ENCODE measurements around the gene ATAD1. TPM values are rescaled to one million over a fixed set of nuclear protein-coding genes. Genes with fewer than 3 reads are reported as not detected.

ATAD1 gene
- total RNA-seq, 4 donors from 2014 or later = 34.2 to 43.2 (median 38.5) TPM

DNA sequence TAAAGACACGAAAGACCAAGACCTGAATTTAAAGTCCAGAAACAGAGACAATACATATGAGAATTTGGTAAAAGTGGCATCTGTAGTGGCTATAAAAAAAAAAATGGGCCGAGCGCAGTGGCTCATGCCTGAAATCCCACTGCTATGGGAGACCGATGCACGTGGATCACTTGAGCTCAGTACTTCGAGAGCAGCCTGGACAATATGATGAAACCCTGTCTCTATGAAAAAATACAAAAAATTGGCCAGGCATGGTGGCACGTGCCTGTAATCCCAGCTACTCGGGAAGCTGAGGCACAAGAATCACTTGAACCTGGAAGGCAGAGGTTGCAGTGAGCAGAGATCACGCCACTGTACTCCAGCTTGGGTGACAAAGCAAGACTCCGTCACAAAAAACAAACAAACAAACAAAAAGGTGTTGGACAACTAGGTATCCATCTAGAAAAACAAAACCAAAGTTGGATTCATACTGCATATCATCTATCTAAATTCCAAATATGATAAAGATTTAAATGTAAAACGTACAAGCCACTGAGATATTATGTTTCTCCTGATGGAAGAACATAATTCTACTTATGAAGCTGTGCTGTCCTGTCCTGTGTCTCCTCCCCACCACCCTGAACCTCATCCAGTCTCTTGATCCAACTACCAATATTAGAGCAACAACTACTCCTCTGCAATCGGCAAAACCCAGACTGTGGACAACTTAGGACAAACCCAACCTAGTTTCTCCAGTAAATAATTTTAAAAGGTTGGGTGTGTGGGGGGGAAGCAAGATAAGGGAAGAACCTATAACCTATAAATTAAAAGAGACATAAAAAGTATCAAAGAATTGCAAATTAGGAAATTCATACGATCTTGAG is 53.7 kb downstream of the ATAD1 start:
- intact Hi-C loops (cut with DNase I; ENCODE audit: low total_unique reads) = no loop called here
- WGBS, 2 donors = 94 to 96% methylated on average over 13 of the region's 13 CpGs
- H3K4me3 ChIP-seq (ENCODE audit: low read depth, poor library complexity, severe bottlenecking) = no peak overlapping the region
- DNase-seq (ENCODE audit: low spot score in 2 of 2) = no peak
- TF ChIP-seq POLR2A (IDR thresholded peaks at IDR 0.05) = no peak

DNA sequence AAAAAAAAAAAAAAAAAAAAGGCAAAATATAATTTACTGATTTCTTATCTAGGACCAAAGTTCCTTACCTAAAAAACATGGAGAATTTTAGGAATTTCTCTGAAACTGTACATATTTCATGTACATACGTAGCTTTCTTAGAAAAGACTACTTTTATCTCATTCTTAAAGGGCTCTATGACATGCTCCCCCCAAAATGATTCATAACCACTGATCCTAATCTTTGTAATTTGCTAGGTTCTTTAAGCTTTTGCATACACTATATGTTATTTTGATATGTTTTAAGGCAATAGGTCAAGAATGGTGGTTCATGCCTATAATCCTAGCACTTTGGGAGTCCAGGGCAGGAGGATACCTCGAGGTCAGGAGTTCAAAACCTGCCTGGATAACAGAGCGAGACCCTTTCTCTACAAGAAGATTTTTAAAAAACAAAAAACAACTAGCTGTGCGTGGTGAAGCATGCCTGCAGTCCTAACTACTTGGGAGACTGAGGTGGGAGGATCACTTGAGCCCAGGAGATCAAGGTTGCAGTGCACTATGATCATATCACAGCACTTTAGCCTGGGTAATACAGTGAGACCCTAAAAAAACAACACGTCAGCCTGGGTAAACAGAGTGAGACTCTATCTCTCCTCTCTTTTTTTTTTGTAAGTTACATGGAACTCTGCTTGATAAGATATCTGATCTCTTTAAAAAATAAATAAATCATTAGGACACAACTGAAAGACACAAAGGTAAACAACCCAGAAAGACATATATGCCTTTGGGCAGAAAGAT is 54.8 kb downstream of the ATAD1 start:
- no peak overlapping the region for H3K4me3 ChIP-seq (ENCODE audit: low read depth, poor library complexity, severe bottlenecking)
- TF ChIP-seq POLR2A (IDR thresholded peaks at IDR 0.05) = no peak
- TF ChIP-seq, protein P1, sequence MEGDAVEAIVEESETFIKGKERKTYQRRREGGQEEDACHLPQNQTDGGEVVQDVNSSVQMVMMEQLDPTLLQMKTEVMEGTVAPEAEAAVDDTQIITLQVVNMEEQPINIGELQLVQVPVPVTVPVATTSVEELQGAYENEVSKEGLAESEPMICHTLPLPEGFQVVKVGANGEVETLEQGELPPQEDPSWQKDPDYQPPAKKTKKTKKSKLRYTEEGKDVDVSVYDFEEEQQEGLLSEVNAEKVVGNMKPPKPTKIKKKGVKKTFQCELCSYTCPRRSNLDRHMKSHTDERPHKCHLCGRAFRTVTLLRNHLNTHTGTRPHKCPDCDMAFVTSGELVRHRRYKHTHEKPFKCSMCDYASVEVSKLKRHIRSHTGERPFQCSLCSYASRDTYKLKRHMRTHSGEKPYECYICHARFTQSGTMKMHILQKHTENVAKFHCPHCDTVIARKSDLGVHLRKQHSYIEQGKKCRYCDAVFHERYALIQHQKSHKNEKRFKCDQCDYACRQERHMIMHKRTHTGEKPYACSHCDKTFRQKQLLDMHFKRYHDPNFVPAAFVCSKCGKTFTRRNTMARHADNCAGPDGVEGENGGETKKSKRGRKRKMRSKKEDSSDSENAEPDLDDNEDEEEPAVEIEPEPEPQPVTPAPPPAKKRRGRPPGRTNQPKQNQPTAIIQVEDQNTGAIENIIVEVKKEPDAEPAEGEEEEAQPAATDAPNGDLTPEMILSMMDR (IDR thresholded peaks at IDR 0.05) = no peak
- intact Hi-C loops (cut with DNase I; ENCODE audit: low total_unique reads) = no loop called here
- 91 to 95% methylated on average over 5 of the region's 5 CpGs for WGBS, 2 donors
- DNase-seq (ENCODE audit: low spot score in 2 of 2) = no peak

DNA sequence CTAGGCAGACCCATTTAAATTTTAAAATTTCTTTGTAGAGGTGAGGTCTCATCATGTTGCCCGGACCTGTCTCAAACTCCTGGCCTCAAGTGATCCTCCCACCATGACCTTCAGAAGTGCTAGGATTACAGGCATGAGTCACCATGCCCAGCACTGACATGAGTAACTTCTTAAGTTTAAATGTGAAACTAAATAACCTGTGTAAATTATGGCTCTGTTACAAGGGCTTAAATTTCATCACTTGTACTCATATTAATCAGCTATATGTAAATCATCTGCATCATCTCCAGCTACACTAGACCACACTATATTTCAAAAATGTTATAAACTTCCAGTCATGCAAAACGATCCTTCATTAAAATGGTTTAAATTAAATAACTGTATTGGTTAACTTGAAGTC is 56.1 kb downstream of the ATAD1 start:
- no peak for TF ChIP-seq POLR2A (IDR thresholded peaks at IDR 0.05)
- TF ChIP-seq, protein P1 (IDR thresholded peaks at IDR 0.05) = no peak
- intact Hi-C loops (cut with DNase I; ENCODE audit: low total_unique reads) = no loop called here
- 58 to 66% methylated on average over 2 of the region's 2 CpGs for WGBS, 2 donors
- no peak for DNase-seq (ENCODE audit: low spot score in 2 of 2)
- H3K4me3 ChIP-seq (ENCODE audit: low read depth, poor library complexity, severe bottlenecking) = no peak overlapping the region

DNA sequence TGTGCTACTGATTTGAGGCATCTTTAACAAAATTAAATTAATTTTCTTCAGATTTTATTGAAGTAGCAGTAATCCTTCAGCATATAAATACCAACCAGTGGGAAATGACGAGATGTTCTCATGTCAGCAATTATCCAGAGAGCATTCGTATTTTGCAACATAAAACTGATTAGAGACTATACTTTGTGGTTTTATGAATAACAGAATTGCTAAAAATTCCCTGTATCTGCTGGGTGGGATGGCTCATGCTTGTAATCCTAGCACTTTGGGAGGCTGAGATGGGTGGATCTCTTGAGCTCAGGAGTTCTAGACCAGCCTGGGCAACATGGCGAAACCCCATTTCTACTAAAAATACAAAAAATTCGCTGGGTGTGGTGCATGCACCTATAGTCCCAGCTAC is 56.9 kb downstream of the ATAD1 start:
- TF ChIP-seq, protein P1 (IDR thresholded peaks at IDR 0.05) = no peak
- no peak for TF ChIP-seq POLR2A (IDR thresholded peaks at IDR 0.05)
- no peak for DNase-seq (ENCODE audit: low spot score in 2 of 2)
- intact Hi-C loops (cut with DNase I; ENCODE audit: low total_unique reads) = no loop called here
- 96 to 98% methylated on average over 4 of the region's 4 CpGs for WGBS, 2 donors
- no peak overlapping the region for H3K4me3 ChIP-seq (ENCODE audit: low read depth, poor library complexity, severe bottlenecking)

DNA sequence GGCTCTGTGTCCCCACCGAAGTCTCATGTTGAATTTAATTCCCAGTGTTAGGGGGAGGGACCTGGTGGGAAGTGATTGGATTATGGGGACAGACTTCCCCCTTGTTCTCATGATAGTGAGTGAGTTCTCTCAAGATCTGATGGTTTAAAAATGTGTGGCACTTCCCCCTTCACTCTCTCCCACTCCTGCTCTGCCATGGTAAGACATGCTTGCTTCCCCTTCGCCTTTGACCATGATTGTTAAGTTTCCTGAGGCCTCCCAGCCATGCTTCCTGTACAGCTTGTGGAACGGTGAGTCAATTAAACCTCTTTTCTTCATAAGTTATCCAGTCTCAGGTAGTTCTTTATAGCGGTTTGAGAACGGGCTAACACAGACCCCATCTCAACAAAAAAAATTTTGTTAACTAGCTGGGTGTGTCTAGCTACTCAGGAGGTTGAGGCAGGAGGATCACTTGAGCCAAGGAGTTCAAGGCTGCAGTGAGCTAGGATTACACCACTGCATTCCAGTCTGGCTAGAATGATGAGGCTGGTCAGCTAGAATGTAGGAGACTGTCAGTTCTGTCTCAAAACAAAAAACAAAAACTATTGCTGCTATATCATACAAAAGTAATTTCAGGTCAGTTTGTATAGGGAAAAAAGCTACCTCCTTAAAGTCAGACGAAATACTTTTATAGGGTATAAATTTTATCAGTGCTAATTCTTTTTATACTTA is 57.7 kb downstream of the ATAD1 start:
- TF ChIP-seq, protein P1 (IDR thresholded peaks at IDR 0.05) = no peak
- TF ChIP-seq POLR2A (IDR thresholded peaks at IDR 0.05) = no peak
- no peak for DNase-seq (ENCODE audit: low spot score in 2 of 2)
- intact Hi-C loops (cut with DNase I; ENCODE audit: low total_unique reads) = no loop called here
- H3K4me3 ChIP-seq (ENCODE audit: low read depth, poor library complexity, severe bottlenecking) = no peak overlapping the region
- WGBS, 2 donors = 75 to 84% methylated on average over 6 of the region's 6 CpGs

DNA sequence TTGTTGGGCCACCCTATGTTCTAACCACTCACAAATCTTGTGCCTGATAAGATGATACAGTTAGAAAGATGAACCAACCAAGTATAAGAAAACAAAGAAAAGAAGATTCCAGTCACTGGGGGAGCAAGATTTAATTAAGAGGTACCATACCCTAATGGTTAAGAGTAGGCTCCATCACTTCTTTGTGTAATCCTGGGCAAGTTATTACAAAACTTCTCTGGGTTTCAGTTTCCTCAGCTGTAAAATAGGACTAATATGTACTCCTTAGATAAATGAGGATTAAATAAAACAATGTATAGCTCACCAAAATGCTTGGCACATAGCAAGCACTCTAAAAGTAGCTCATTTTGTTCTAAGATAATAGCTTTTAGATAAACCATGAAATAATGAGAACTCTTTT is 58.5 kb downstream of the ATAD1 start:
- DNase-seq (ENCODE audit: low spot score in 2 of 2) = no peak
- H3K4me3 ChIP-seq (ENCODE audit: low read depth, poor library complexity, severe bottlenecking) = no peak overlapping the region
- intact Hi-C loops (cut with DNase I; ENCODE audit: low total_unique reads) = no loop called here
- TF ChIP-seq POLR2A (IDR thresholded peaks at IDR 0.05) = no peak
- TF ChIP-seq, protein P1 (IDR thresholded peaks at IDR 0.05) = no peak
